ENCODE results near the gene CTAGE4.
"Not testable (repeated sequence)": the region's sequence is repeated elsewhere in the genome, so short reads cannot be mapped to it uniquely, and the experiment has no call there.

The CTAGE4 gene

GRCh38 chr7:144228810-144229209 lies 45.5 kb downstream of the CTAGE4 start:
- H3K4me3 ChIP-seq (ENCODE audit: low read length); H2AFZ ChIP-seq (ENCODE audit: low read depth, low read length); H3K4me1 ChIP-seq (ENCODE audit: low read length); H4K20me1 ChIP-seq (ENCODE audit: insufficient read depth, low read length); H3K36me3 ChIP-seq (replicated peaks; ENCODE audit: low read depth, low read length); H3K27me3 ChIP-seq (ENCODE audit: low read depth, low read length); H3K4me2 ChIP-seq (ENCODE audit: low read length); H3K9ac ChIP-seq (ENCODE audit: low read length); H3K9me3 ChIP-seq (ENCODE audit: insufficient read depth, low read length); H3K79me2 ChIP-seq (ENCODE audit: low read length); H3K27ac ChIP-seq (ENCODE audit: low read length): not testable (repeated sequence)

GRCh38 chr7:144231027-144231426 lies 47.8 kb downstream of the CTAGE4 start:
- H3K79me2 ChIP-seq (ENCODE audit: low read length); H3K4me3 ChIP-seq (ENCODE audit: low read length); H3K36me3 ChIP-seq (replicated peaks; ENCODE audit: low read depth, low read length); H3K27ac ChIP-seq (ENCODE audit: low read length); H3K9me3 ChIP-seq (ENCODE audit: insufficient read depth, low read length); H2AFZ ChIP-seq (ENCODE audit: low read depth, low read length); H3K4me1 ChIP-seq (ENCODE audit: low read length); H3K27me3 ChIP-seq (ENCODE audit: low read depth, low read length); H4K20me1 ChIP-seq (ENCODE audit: insufficient read depth, low read length); H3K9ac ChIP-seq (ENCODE audit: low read length); H3K4me2 ChIP-seq (ENCODE audit: low read length): not testable (repeated sequence)

DNA sequence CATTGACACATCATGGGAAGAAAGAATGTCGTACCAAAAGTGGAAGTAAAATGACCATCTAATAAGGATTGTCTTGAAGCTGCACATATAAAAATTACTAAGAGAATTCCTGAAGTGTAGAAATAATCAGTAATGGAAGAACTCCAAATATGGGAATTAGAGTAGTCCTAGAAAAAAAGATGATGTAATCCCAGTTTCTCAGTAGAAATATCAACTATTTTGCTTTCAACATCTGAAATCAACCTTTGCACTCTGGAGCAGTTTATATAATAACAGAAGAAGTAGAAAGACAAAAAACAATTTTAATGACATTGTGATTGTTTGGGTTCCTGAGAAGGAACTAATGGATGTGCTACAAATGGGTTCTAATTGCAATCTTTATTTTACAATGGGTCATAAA lies 49.8 kb downstream of the CTAGE4 start:
- H3K4me3 ChIP-seq (ENCODE audit: low read length); H3K9ac ChIP-seq (ENCODE audit: low read length); H3K9me3 ChIP-seq (ENCODE audit: insufficient read depth, low read length); H3K4me2 ChIP-seq (ENCODE audit: low read length); H3K27ac ChIP-seq (ENCODE audit: low read length); H4K20me1 ChIP-seq (ENCODE audit: insufficient read depth, low read length); H3K4me1 ChIP-seq (ENCODE audit: low read length); H2AFZ ChIP-seq (ENCODE audit: low read depth, low read length); H3K36me3 ChIP-seq (replicated peaks; ENCODE audit: low read depth, low read length); H3K79me2 ChIP-seq (ENCODE audit: low read length); H3K27me3 ChIP-seq (ENCODE audit: low read depth, low read length): not testable (repeated sequence)
